ENCODE results near the gene SFXN2.

GRCh38 chr10:102769375-102770107 is 55.1 kb downstream of the SFXN2 start:
- TF ChIP-seq, protein P1, sequence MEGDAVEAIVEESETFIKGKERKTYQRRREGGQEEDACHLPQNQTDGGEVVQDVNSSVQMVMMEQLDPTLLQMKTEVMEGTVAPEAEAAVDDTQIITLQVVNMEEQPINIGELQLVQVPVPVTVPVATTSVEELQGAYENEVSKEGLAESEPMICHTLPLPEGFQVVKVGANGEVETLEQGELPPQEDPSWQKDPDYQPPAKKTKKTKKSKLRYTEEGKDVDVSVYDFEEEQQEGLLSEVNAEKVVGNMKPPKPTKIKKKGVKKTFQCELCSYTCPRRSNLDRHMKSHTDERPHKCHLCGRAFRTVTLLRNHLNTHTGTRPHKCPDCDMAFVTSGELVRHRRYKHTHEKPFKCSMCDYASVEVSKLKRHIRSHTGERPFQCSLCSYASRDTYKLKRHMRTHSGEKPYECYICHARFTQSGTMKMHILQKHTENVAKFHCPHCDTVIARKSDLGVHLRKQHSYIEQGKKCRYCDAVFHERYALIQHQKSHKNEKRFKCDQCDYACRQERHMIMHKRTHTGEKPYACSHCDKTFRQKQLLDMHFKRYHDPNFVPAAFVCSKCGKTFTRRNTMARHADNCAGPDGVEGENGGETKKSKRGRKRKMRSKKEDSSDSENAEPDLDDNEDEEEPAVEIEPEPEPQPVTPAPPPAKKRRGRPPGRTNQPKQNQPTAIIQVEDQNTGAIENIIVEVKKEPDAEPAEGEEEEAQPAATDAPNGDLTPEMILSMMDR (IDR thresholded peaks at IDR 0.05; ENCODE audit: insufficient read depth, low read length): no peak
- TF ChIP-seq GABPA (IDR thresholded peaks at IDR 0.05; ENCODE audit: low read depth): no peak

Data from HL-60 (cell line).